H9 (cell line): Measurements from ENCODE around the gene ZSCAN29. TPM values are rescaled to one million over a fixed set of nuclear protein-coding genes. Genes with fewer than 3 reads are reported as not detected.

Experiments used
- DNase-seq: peaks from one replicate; pipeline ENCODE4 v3.0.0-alpha.2; 2017
- H2AFZ ChIP-seq: one replicate; pipeline ENCODE4 v1.6.1; 2013; ENCODE audit warnings: mild to moderate bottlenecking, low read length, control low read depth, moderate library complexity
- H2AK5ac ChIP-seq: 2 replicates; pipeline ENCODE4 v1.6.1; 2013; ENCODE audit warnings: low read length, control low read depth, mixed read lengths; ENCODE audit not compliant: insufficient read length
- H2BK120ac ChIP-seq: one replicate; pipeline ENCODE4 v1.6.1; 2013; ENCODE audit warnings: low read depth, mild to moderate bottlenecking, low read length, control low read depth, inconsistent platforms; ENCODE audit not compliant: poor library complexity, severe bottlenecking
- H2BK12ac ChIP-seq: 2 replicates; pipeline ENCODE4 v1.6.1; 2013; ENCODE audit warnings: low read length, control low read depth, mixed read lengths, low read depth; ENCODE audit not compliant: insufficient read length
- H2BK15ac ChIP-seq: 2 replicates; pipeline ENCODE4 v1.6.1; 2013; ENCODE audit warnings: low read depth, low read length, control low read depth
- H2BK20ac ChIP-seq: one replicate; pipeline ENCODE4 v1.6.1; 2013; ENCODE audit warnings: low read depth, mild to moderate bottlenecking, low read length, control low read depth, inconsistent platforms; ENCODE audit not compliant: poor library complexity, severe bottlenecking
- H2BK5ac ChIP-seq: 2 replicates; pipeline ENCODE4 v1.6.1; 2013; ENCODE audit warnings: low read length, control low read depth, mixed read lengths; ENCODE audit not compliant: insufficient read length
- H3K14ac ChIP-seq: 2 replicates; pipeline ENCODE4 v1.6.1; 2013; ENCODE audit warnings: low read length, control low read depth; ENCODE audit not compliant: insufficient read depth
- H3K18ac ChIP-seq: 2 replicates; pipeline ENCODE4 v1.6.1; 2013; ENCODE audit warnings: low read depth, mild to moderate bottlenecking, mixed read lengths, low read length, control low read depth; ENCODE audit not compliant: insufficient read length
- H3K23ac ChIP-seq: 2 replicates; pipeline ENCODE4 v1.6.1; 2013; ENCODE audit warnings: low read length, control low read depth, mixed read lengths, low read depth; ENCODE audit not compliant: insufficient read length
- H3K23me2 ChIP-seq: 2 replicates; pipeline ENCODE4 v1.6.1; 2013; ENCODE audit warnings: low read depth, mild to moderate bottlenecking, mixed read lengths, low read length, control low read depth; ENCODE audit not compliant: insufficient read length, poor library complexity, severe bottlenecking
- H3K27ac ChIP-seq: 2 replicates; pipeline ENCODE4 v1.5.1; 2013; ENCODE audit warnings: low read length, control low read depth, mixed read lengths, low read depth; ENCODE audit not compliant: insufficient read length
- H3K27me3 ChIP-seq: 2 replicates; pipeline ENCODE4 v1.6.1; 2013; ENCODE audit warnings: low read length, control low read depth, inconsistent platforms; ENCODE audit not compliant: insufficient read depth
- H3K4ac ChIP-seq: 2 replicates; pipeline ENCODE4 v1.6.1; 2013; ENCODE audit warnings: low read depth, mild to moderate bottlenecking, control low read depth, inconsistent platforms, low read length, moderate library complexity
- H3K4me1 ChIP-seq: 2 replicates; pipeline ENCODE4 v1.6.1; 2013; ENCODE audit warnings: low read length, control low read depth, inconsistent platforms; ENCODE audit not compliant: insufficient read depth
- H3K4me2 ChIP-seq: 2 replicates; pipeline ENCODE4 v1.6.1; 2013; ENCODE audit warnings: low read length, control low read depth, mixed read lengths; ENCODE audit not compliant: insufficient read length, insufficient read depth
- H3K56ac ChIP-seq: 2 replicates; pipeline ENCODE4 v1.6.1; 2013; ENCODE audit warnings: low read depth, mild to moderate bottlenecking, mixed read lengths, low read length, control low read depth; ENCODE audit not compliant: insufficient read length
- H3K79me1 ChIP-seq: 2 replicates; pipeline ENCODE4 v1.6.1; 2013; ENCODE audit warnings: low read depth, mild to moderate bottlenecking, moderate library complexity, low read length, control low read depth, inconsistent platforms; ENCODE audit not compliant: insufficient read depth, poor library complexity, severe bottlenecking
- H3K79me2 ChIP-seq: 2 replicates; pipeline ENCODE4 v1.6.1; 2013; ENCODE audit warnings: low read length, control low read depth, inconsistent platforms; ENCODE audit not compliant: insufficient read depth
- H3K9ac ChIP-seq: 2 replicates; pipeline ENCODE4 v1.6.1; 2013; ENCODE audit warnings: low read length, control low read depth, mixed read lengths; ENCODE audit not compliant: insufficient read length; ENCODE audit errors: extremely low read depth
- H3K9me3 ChIP-seq: one replicate; pipeline ENCODE4 v1.6.1; 2013; ENCODE audit warnings: low read depth, low read length, inconsistent platforms; ENCODE audit not compliant: control insufficient read depth
- H3T11ph ChIP-seq: one replicate; pipeline ENCODE4 v1.6.1; 2013; ENCODE audit warnings: mild to moderate bottlenecking, low read length, control low read depth, inconsistent platforms
- H4K20me1 ChIP-seq: one replicate; pipeline ENCODE4 v1.6.1; 2013; ENCODE audit not compliant: control insufficient read depth, insufficient read length, insufficient read depth
- H4K5ac ChIP-seq: 2 replicates; pipeline ENCODE4 v1.6.1; 2013; ENCODE audit warnings: low read depth, mild to moderate bottlenecking, mixed read lengths, low read length, control low read depth; ENCODE audit not compliant: insufficient read length
- H4K8ac ChIP-seq: replicated peaks from 2 replicates; pipeline ENCODE4 v1.6.1; 2013; ENCODE audit warnings: low read length, control low read depth, mixed read lengths, low read depth; ENCODE audit not compliant: insufficient read length
- H4K91ac ChIP-seq: 2 replicates; pipeline ENCODE4 v1.6.1; 2013; ENCODE audit warnings: low read depth, mild to moderate bottlenecking, moderate library complexity, mixed read lengths, low read length, control low read depth; ENCODE audit not compliant: insufficient read length
- H3K27ac Mint-ChIP-seq, 3 experiments: 2 replicates in 2 of 3; 3 replicates in 1 of 3; pipeline ENCODE4 v1.8.0; 2020 to 2021; ENCODE audit warnings: mixed read lengths in 3 of 3, mild to moderate bottlenecking in 1 of 3, moderate library complexity in 1 of 3
- H3K27me3 Mint-ChIP-seq: 2 replicates; pipeline ENCODE4 v1.8.0; 2021; ENCODE audit warnings: low read depth, mild to moderate bottlenecking, moderate library complexity, mixed read lengths
- H3K36me3 Mint-ChIP-seq, 3 experiments: 2 replicates in 2 of 3; 3 replicates in 1 of 3; pipeline ENCODE4 v1.8.0; 2020 to 2021; ENCODE audit warnings: low read depth in 3 of 3, mixed read lengths in 3 of 3; ENCODE audit not compliant: insufficient read depth in 1 of 3
- H3K4me1 Mint-ChIP-seq, 2 experiments: 2 replicates each; pipeline ENCODE4 v1.8.0; 2020; ENCODE audit warnings: mixed read lengths in 2 of 2
- H3K4me3 Mint-ChIP-seq, 2 experiments: 2 replicates in 1 of 2; 3 replicates in 1 of 2; pipeline ENCODE4 v1.8.0; 2020 to 2021; ENCODE audit warnings: mild to moderate bottlenecking in 2 of 2, mixed read lengths in 2 of 2, moderate library complexity in 1 of 2
- H3K9me3 Mint-ChIP-seq, 2 experiments: 2 replicates in 1 of 2; 3 replicates in 1 of 2; pipeline ENCODE4 v1.8.0; 2020; ENCODE audit warnings: mild to moderate bottlenecking in 2 of 2, mixed read lengths in 2 of 2, moderate library complexity in 1 of 2
- WGBS: extraction: QIAGEN DNeasy Blood & Tissue Kit; methylation state at CpG from one replicate; pipeline ENCODE4 v1.1.7; 2013; ENCODE audit warnings: missing lambda C conversion rate, low lambda C conversion rate, mixed read lengths; ENCODE audit not compliant: insufficient read length; ENCODE audit errors: extremely low coverage; 5-methylcytosine and 5-hydroxymethylcytosine counted together
- total RNA-seq: library from RNA; stranded (reverse); gene quantifications from 2 replicates; pipeline ENCODE4 v1.2.1, GENCODE V29; 2021
- TF ChIP-seq, protein P1 (sequence below): fragments of 200-600 bp; sonication (generic); conservative IDR thresholded peaks from 3 replicates; pipeline ENCODE4 v1.8.0; 2021; ENCODE audit warnings: antibody characterized with exemption, mild to moderate bottlenecking

ZSCAN29 gene
- total RNA-seq, 1 experiment from 2014 or later = 52.5 TPM

DNA sequence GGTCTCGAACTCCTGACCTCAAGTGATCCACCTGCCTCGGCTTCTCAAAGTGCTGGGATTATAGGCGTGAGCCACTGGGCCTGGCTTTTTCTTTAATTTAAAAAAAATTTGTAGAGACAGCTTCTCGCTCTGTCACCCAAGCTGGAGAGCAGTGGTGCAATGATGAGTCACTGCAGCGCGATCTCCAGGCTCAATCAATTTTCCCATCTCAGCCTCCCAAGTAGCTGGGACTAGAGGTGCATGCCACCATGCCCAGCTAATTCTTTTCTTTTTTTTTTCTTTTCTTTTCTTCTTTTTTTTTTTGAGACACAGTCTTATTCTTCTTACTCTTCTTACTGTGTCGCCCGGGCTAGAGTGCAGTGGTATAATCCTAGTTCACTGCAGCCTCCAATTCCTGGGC, 19.9 kb upstream of the ZSCAN29 start:
- Histone ChIP-seq H3K9me3 (no peaks in the 10 kb centered on the region), H4K8ac (no peak overlapping the region), H2BK15ac (no peak overlapping the region), H2BK5ac (no peak overlapping the region), H2BK20ac (no peak overlapping the region), H3K79me1 (no peaks in the 10 kb centered on the region), H3K18ac (no peak overlapping the region), H3K27ac (no peak overlapping the region), H2AK5ac (no peak overlapping the region), H3K9ac (no peak overlapping the region), H3T11ph (no peak overlapping the region), H3K4ac (no peak overlapping the region), H3K23me2 (no peaks in the 10 kb centered on the region), H3K27me3 (no peaks in the 10 kb centered on the region), H3K56ac (no peak overlapping the region), H4K5ac (no peak overlapping the region), H2BK120ac (no peak overlapping the region), H2AFZ (no peak overlapping the region), H3K79me2 (no peaks in the 10 kb centered on the region), H3K23ac (no peak overlapping the region), H3K14ac (no peak overlapping the region), H2BK12ac (no peak overlapping the region), H3K4me2 (no peak overlapping the region), H4K91ac (no peak overlapping the region), H4K20me1 (no peaks in the 10 kb centered on the region), H3K4me1 (no peaks in the 10 kb centered on the region)
- no CpG with 5 or more reads among the region's 8 CpGs for WGBS
- TF ChIP-seq, protein P1, sequence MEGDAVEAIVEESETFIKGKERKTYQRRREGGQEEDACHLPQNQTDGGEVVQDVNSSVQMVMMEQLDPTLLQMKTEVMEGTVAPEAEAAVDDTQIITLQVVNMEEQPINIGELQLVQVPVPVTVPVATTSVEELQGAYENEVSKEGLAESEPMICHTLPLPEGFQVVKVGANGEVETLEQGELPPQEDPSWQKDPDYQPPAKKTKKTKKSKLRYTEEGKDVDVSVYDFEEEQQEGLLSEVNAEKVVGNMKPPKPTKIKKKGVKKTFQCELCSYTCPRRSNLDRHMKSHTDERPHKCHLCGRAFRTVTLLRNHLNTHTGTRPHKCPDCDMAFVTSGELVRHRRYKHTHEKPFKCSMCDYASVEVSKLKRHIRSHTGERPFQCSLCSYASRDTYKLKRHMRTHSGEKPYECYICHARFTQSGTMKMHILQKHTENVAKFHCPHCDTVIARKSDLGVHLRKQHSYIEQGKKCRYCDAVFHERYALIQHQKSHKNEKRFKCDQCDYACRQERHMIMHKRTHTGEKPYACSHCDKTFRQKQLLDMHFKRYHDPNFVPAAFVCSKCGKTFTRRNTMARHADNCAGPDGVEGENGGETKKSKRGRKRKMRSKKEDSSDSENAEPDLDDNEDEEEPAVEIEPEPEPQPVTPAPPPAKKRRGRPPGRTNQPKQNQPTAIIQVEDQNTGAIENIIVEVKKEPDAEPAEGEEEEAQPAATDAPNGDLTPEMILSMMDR = no peak
- Mint-ChIP-seq H3K27me3 (no peaks in the 10 kb centered on the region), H3K27ac (peak overlapping the region in 1 of 3 experiments; percentile 5; a peak in 1 of 7 replicates), H3K4me1 (no peaks in the 10 kb centered on the region), H3K36me3 (peaks cover 13 to 53% (median 37%) of the 10 kb centered on the region in 3 experiments; a peak in 6 of 7 replicates), H3K4me3 (no peak overlapping the region), H3K9me3 (no peaks in the 10 kb centered on the region)
- no peak for DNase-seq
